NCI-H146 treated with DMSO at 0.1 percent for 48 hours (cell line): ENCODE data around the gene ZNF30.
"Not testable (repeated sequence)": the region's sequence is repeated elsewhere in the genome, so short reads cannot be mapped to it uniquely, and the experiment has no call there.

Source experiments
- DNase-seq: peaks from one replicate; lab custom pipeline; 2025; ENCODE audit not compliant: unreplicated experiment; lab: John Stamatoyannopoulos, UW

Gene ZNF30

DNA sequence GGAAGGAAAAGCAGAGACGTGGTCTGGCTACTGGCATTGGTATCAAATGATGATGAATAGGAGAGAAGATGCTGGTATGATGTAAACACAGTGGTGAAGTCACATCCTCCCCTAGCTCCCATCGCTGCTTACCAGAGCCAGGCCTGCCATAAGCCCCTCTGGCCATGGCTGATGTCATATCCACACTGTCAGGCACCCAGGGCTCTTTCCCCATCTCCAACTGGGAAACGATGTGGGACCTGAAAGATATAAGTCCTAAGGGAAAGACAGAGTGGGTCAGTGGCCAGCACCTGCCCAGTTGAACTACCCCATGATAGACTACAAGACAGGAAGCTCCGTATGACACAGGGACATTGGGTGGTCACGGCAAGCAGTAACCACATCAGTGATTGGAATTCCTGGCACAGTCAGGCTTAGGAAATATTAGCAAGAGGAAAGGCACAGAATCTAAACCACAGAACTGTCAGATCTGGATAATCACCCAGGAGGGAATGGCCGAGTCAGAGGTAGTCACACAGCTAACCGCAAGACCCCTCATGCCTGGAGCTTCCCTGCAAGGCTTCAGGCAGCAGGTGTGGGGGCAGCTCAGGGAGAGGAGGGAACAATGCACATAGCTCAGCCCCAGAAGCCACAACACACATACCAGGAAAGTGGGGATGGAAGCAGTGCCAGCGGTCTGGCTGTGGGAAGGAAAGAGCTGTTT lies 33.6 kb downstream of the ZNF30 start:
- no peak for DNase-seq

DNA sequence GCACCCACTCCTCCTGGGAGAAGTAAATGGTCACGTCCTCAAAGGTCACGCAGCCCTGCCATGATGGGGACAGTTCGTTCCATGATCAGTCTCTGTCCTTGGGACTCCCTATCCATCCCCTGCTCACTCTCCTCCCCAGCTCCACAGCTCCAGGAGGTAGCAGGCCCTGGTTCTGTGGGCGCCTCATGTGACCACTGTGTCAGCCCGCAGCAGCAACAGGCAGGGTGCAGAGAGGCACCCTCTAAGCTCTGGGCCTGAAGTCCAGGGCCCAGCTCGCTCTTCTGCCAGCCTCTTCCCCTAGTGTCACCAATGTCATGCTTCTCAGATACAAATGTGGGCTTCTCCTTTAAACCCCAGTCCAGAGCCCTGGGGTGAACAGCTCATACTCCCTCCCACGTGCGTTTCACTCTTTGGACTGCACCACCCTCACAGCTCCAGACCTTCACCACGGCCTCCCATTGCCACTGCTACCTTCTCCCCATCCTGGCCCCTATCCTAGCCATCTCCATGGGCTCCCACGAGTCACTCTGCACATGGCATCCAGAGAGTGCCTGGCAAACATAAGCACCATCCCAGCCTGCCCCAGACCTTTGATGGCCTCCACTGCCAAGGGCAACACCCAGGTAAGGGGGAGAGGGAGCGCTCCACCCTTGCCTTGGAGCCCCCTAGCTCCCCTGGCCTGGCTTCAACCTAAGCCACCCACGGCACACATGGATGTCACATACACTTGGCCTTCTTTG lies 34.4 kb downstream of the ZNF30 start:
- no peak for DNase-seq

DNA sequence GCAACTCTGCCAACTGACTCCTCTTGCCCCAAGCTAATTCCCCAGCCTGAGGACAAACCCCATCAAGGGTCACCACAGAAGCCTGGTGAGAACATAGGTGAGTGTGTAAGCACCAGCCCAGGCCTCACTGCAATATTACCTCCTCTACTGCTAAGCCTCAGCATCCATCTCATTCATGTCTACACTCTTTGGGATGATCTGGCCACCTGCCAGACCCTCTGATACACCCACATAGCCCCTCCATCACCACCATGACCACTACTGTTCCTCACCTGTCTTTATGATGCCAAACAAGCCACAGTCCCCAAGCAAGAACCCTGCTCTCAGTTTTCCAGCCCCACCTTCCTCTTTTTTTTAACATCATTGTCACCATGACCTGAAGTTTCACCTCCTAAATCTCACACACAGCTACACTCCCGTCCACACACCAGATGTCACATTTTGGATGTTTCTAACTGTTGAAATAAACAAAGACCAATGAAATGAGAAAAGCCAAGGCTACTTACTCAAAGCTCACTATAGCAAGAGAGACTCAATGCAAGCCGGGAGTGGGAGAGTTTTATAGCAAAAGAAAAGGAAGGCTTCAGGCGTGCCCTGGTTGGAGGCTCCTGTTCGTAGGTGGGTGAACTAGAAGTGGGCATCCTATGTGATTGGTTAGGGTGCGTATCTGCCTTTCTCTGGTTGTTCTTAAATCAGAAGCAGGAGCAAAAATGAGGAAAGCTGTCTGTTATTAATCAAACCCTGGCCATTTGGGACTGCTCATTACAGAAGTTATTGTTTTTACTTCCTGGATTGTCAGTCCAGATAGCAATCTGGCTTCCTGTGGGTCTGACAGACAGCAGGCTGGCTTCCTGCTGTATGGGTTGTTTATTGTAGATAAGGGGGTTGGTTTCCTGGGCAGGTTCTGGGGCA lies 35.3 kb downstream of the ZNF30 start:
- peak; percentile 30 for DNase-seq

DNA sequence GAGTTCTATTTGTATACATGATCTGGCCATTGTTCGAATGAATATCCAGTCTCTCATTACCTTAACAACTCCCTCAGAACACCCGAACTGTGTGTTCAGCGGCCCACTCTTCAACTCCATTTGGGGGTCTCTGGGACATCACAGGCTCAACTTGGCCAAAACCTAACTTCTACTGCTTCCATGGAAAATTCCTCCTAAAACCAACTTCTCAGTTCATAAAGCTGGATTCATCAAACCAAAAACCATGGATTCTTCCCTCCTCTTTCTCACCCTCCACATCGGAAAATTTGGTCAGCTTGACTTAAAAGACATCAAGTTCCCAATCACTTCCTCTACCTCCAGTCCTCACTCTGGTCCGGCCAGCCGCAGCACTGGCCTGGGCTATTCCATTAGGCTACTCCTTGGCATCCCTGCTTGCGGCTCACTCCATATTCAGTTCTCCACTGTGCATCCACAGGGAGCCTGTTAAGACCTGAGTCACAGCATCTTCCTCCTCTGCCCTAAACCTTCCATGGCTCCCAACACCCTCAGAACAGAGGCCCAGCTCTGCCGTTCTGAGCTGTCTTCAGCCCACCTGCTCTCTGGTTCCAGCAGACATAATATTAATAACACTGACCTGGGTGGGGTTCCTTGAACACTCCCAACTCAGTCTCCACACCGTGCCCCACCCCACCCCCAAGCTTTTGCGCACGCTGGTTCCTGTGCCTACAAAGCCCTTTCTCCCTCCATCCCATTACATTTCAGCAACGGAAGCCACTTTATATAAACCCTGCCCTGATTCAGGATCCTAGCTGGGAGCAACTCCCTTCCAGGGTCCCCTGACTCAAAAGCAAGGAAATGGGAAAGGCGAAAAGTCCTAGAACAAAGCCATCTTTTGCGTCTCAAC lies 36.2 kb downstream of the ZNF30 start:
- no peak for DNase-seq

DNA sequence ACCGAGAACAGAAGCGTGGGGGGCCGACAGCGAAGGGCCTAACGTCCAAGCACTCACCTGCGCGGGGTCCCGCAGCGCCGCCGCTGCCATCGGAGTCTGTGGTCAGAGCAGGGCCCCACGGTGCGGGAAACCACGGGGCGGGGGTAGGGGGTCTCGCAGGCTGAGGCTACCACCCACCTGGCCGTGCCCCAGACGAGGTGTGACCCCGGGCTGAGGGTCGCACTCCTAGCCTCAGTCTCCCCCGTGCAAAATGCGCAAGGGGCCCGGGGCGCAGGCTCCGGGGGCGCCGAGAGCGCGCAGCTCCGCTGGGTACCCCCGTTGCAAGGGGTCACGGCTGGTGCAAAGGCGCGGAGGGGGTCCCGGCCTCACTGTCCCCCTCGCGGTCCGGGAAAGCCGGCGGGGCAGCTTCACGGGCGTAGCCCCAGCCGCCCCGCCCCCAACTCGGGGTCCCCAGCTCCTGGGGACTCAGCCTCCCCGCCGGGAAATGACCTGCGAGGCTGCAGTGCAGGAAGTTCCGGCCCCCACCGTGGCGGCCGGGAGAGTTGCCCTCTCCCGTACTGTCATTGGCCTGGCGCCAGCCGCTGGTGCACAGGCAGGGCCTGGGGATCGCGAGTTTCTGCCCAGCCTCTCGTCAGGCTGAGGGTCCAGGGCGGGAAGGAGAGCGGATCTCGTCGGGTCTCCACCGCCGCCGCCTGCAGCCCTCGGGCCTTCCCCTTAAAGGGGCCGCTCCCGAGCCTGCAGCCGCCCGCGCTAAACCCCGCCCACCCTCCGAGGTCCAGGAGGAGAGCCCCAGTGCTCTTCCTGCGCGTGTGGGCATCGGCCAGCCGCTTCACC lies 37.1 kb downstream of the ZNF30 start, which contains the start of gene ZNF792:
ZNF792 (minus strand) TSS at position 657 of the 834 bp plus-strand sequence; CDS start at position 90, 567 bp downstream.
- peak; percentile 43 for DNase-seq

DNA sequence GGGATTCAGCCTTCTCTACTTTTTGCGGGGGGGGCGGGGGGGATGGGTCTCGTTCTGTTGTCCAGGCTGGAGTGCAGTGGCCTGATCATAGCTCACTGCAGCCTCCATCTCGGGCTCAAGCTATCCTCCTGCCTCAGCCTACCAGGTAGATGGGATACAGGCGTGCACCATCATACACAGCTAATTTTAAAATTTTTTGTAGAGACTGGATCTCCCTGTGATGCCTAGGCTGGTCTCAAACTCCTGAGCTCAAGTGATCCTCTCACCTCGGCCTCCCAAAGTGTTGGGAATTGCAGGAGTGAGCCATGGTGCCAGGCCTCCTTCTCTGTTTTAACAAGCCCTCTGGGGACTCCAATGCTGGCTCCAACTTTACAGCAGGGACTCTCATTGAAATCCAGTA lies 37.9 kb downstream of the ZNF30 start:
- DNase-seq: no peak

DNA sequence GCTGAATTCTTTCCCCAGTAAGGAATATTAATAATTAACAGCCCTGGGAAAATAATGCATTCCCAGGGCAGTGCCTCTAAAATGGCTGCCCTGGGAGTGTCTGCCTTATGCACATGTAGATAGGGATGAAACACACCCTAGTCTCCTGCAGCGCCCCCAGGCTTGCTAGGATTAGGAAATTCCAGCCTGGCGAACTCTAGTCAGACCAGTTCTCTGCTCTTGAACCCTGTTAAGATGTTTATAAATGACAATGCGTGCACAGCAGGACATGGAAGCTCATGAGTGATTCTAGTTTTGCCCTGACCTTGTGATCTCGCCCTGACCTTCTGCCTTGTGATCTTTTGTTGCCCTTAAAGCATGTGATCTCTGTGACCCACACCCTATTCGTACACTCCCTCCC lies 38.8 kb downstream of the ZNF30 start:
- DNase-seq: not testable (repeated sequence)

DNA sequence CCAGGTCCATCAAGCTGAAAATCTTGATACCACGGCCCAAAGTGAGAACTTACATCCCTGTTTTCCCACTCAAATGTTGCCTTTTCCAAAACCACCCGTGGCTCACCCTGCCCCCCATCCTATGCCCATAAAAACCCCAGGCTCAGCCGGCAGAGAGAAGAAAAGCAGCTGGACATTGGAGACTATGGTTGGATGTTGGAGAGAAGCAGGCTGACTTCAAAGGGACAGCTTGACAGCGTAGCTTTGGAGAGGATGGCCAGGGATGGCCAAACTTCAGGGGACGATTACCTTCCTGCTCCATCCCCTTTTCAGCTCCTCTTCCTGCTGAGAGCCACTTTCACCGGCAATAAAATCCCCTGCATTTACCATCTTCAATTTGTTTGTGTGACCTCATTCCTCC lies 40.8 kb downstream of the ZNF30 start:
- DNase-seq: no peak

DNA sequence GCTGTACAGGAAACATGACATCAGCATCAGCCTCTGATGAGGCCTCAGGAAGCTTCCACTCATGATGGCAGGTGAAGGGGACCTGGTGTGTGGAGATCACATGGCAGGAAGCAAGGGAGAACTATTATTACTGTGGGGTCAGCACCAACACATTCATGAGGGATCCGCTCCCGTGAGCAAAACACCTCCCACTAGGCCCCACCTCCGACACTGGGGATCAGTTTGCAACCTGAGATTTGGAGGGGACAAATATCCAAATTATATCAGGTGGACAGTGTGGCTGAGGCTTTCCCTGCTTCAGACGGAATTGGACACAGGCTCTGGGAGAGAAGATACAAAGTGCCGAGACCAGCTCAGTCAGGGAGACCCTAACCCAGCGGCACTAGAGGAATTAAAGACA lies 43.0 kb downstream of the ZNF30 start:
- DNase-seq: no peak

DNA sequence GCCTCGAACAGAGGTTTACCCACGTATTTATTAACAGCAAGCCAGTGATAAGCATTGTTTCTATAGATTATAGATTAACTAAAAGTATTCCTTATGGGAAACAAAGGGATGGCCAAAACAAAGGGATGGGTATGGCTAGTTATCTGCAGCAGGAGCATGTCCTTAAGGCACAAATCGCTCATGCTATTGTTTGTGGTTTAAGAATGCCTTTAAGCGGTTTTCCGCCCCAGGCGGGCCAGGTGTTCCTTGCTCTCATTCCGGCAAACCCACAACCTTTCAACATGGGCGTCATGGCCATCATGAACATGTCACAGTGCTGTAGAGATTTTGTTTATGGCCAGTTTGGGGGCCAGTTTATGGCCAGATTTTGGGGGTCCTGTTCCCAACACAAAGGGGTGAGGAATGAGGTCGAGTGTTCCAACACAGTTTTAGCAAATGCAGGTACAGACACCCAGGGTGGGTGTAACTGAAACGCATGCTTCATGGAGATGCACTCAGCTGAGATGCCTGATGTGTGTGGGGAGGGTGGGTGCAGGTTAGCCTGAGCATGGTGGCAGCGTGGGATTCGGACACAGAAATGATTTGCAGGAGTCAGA lies 43.6 kb downstream of the ZNF30 start:
- not testable (repeated sequence) for DNase-seq

DNA sequence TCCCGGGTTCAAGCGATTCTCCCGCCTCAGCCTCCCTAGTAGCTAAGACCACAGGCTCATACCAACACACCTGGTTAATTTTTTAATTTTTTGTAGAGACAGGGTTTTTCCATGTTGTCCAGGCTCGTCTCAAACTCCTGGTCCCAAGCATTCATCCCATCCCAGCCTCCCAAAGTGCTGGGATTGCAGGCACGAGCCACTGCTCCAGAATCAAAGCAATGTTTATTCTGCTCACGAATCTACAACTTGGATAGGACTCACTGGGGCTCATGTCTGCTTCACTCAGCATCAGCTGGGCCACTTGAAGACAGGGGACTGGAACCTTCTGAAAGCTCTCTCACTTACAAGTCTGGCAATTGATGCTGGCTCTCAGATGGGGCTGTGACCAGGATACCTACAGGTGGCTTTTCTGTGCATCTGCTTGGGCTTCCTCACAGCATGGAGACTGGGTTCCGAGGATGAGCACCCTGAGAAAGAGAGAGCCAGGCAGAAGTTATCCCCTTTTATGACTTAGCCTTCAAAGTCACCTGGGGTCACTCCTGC lies 45.5 kb downstream of the ZNF30 start:
- no peak for DNase-seq

DNA sequence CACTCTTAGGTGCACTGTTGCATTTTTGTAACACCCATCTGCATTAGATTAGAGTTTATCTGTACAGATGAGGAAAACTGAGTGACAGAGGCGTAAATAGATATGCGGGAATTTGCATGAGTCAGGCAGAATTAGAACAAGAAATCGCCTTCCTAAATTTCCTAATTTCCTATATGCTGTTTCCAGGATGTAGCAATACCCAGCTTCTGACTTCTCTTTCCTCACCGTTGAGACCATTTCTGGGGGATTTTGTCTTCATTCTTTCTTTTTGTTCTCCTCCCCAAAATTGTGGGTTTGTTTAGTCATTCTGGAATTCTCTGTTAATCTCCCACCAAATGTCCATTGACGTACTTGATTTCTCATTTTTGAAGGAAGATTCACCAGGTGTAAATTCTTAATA lies 47.9 kb downstream of the ZNF30 start:
- DNase-seq: no peak

DNA sequence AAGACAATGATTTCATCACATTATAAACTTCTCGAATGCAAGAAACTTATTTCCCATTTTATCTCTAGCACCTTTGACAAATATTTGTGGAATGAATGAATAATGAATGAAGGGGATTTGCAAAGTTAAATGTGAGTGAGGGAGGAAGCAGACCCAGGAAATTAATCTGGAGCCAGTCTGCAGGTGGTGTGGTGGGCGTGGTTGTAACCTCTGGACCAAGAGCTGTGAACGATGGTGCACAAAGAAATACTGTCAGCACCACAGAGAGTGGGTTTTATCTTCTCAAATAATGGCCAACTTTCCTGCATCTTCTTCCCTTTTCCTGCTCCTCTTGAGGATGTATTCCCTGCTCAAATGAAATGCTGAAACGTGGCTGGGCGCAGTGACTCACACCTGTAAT lies 48.4 kb downstream of the ZNF30 start:
- DNase-seq: no peak

DNA sequence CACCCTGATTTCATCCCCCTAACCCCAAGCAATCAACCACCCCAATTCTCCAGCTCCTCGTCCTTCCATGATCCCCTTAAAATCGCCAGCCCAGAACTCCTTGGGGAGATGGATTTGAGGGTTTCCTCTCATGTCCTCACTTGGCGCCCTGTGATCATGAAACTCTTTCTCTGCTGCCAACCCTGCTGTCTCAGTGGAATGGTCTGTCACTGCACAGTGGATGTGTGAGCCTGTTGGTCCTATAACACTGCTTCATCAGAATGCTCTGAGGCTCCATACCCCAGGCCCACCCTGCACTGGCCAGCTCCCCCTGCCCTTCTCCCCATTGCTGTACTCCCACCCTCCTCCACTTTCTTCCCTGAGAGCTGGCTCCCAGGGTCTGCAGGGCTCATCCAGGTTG lies 49.9 kb downstream of the ZNF30 start:
- no peak for DNase-seq

DNA sequence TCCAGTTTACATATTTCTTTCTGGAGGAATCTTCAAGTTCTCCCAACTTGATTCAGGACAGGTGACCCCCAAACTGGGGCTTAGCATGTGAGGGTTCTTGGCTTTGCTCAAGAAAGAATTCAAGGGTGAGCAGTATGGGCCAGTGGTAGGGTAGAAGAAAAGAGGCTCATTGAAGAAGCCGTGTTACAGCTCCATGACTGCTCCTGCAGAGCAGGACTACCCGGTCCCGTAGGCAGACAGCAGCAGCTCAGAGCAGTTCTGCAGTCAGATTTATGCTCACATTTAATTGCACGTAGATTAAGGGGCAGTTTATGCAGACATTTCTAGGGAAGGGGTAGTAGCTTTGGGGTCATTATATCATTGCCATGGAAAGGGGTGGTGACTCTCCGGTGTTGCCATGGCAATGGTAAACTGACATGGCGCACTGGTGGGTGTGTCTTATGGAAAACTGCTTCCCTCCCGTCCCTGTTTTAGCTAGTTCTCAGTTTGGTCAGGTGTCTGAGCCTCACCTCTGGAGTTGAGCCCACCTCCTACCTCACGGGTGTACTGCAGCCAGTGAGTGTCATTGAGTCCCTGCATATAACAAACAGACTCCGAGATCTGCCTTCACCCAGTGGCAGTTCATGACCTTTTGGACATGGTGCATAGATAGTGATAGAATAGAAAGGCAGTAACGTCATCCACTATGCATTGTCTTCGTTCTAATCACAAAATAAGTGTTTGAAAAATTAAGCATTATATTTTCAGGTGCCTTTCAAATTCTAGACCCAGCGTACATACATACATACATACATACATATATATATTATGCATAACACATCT lies 53.3 kb downstream of the ZNF30 start:
- no peak for DNase-seq

DNA sequence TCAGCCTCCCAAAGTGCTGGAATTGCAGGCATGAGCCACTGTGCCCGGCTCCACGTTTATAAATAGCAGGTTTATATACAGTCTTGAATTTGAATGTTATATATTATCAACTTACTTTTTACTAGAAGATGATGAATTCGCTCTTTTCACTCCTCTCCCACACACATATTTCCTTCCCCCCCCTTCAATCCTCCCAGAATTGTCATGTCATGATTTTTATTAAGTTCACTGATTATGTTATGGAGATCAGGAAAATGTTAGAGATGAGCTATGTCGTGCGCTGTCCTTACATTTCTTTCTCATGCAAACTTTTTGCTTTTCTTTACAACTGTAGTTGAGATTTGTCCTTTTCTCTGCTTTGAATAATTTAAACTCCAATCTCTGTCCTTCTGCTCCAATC lies 55.6 kb downstream of the ZNF30 start:
- no peak for DNase-seq

DNA sequence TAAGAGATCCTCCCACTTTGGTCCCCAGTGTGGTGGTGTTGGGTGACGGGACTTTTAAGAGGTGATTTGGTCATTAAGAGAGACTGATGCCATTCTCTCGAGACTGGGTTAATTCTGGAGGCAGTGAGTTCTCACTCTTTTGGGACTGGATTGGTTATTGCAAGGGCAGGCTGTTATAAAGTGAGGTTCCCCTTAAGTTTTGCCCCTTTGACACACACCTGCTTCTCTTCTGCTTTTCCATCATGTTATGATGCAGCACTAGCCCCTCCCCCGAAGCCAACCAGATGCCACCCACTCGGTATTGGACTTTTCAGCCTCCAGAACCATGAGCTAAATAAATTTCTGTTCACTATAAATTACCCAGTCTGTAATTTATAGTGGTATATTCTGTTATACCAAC lies 57.1 kb downstream of the ZNF30 start:
- no peak for DNase-seq

DNA sequence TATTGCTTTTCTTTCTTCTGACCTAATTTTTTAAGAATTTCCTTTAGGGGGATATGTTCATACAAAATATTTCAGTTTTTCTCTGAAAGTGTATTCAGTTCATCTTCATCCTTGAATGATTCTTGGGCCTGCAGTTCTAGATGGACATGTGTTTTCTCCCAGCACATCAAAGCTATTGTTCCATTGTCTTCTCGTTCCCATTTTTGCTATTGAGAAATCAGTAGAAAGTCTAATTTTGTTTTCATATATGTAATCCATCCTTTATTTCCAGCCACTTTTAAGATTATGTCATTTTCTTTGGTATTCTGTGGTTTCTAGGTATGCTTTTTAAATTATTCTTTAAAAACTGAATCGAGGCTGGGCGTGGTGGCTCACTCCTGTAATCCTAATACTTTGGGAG lies 57.6 kb downstream of the ZNF30 start:
- DNase-seq: no peak
